Activated CD4-positive, alpha-beta T cell treated with anti-CD3 and anti-CD28 coated beads, Interleukin-2, amount 10 ng/mL, durations not matched to agents 7 days and 5 days (primary cell): ENCODE measurements around the gene CDH9. TPM values are rescaled to one million over a fixed set of nuclear protein-coding genes. Genes with fewer than 3 reads are reported as not detected.

ENCODE experiments used
- CTCF ChIA-PET: fragments of 350-600 bp; sonication (Branson Sonifier 250); formaldehyde crosslinking; loops from one replicate; lab custom pipeline; 2021; ENCODE audit warnings: antibody characterized with exemption; lab: Charles Lee
- POLR2A ChIA-PET: fragments of 350-600 bp; sonication (Branson Sonifier 250); formaldehyde crosslinking; loops from one replicate; lab custom pipeline; 2021; ENCODE audit warnings: antibody characterized with exemption; lab: Charles Lee
- DNase-seq: peaks from one replicate; pipeline ENCODE4 v3.0.0-alpha.2; 2020
- H3K27ac Mint-ChIP-seq: one replicate; pipeline ENCODE4 v1.8.0; 2021; ENCODE audit warnings: mild to moderate bottlenecking, moderate library complexity, mixed read lengths
- H3K27me3 Mint-ChIP-seq: one replicate; pipeline ENCODE4 v1.8.0; 2021; ENCODE audit warnings: mixed read lengths
- H3K36me3 Mint-ChIP-seq: one replicate; pipeline ENCODE4 v1.8.0; 2021; ENCODE audit warnings: low read depth, mixed read lengths
- H3K4me1 Mint-ChIP-seq: one replicate; pipeline ENCODE4 v1.8.0; 2021; ENCODE audit warnings: mixed read lengths
- H3K4me3 Mint-ChIP-seq: one replicate; pipeline ENCODE4 v1.8.0; 2021; ENCODE audit warnings: mild to moderate bottlenecking, moderate library complexity, mixed read lengths
- H3K9me3 Mint-ChIP-seq: one replicate; pipeline ENCODE4 v1.8.0; 2021; ENCODE audit warnings: mixed read lengths
- total RNA-seq, 2 experiments: library from RNA; stranded (reverse); gene quantifications; one replicate each; pipeline ENCODE4 v1.2.3, GENCODE V29; 2021

CDH9 gene
- total RNA-seq, 2 experiments from 2014 or later: not detected

DNA sequence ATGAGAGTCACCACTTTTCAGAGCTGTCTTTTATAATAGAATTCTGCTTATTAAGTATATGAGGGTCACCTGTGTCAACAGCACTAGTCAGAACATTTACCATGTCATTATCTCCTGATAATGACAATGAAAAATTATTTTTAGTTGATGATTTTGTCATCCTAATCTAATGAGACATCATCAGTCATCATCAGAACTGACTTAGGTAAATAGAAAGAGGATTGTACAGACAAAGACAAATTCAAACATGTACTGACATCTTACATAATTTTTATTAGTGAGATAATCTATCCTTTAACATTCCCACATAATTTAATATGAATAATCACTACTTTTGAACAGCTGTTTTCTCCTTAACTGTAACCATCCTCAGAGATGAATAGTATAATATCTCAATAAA lies 22.6 kb downstream of the CDH9 start:
- no peak for DNase-seq
- Mint-ChIP-seq H3K4me1 (no peaks in the 10 kb centered on the region), H3K4me3 (no peak overlapping the region), H3K9me3 (peaks cover 2% of the 10 kb centered on the region), H3K27ac (no peak overlapping the region), H3K27me3 (no peaks in the 10 kb centered on the region), H3K36me3 (no peaks in the 10 kb centered on the region)
- POLR2A ChIA-PET: no interaction called here
- CTCF ChIA-PET: no interaction called here

- no peaks in the 10 kb centered on the region for H3K27me3 Mint-ChIP-seq
- no peak overlapping the region for H3K27ac Mint-ChIP-seq
- POLR2A ChIA-PET: no interaction called here
- DNase-seq: no peak
- no peaks in the 10 kb centered on the region for H3K4me1 Mint-ChIP-seq
- CTCF ChIA-PET: no interaction called here
- H3K4me3 Mint-ChIP-seq: no peak overlapping the region
- H3K36me3 Mint-ChIP-seq: no peaks in the 10 kb centered on the region
- H3K9me3 Mint-ChIP-seq: peaks cover 6% of the 10 kb centered on the region
These were observed 27.1 kb downstream of the CDH9 start for GRCh38 chr5:27011274-27011673.

GRCh38 chr5:27010646-27011045 lies 27.7 kb downstream of the CDH9 start:
- Mint-ChIP-seq H3K9me3 (peaks cover 6% of the 10 kb centered on the region), H3K36me3 (no peaks in the 10 kb centered on the region), H3K4me3 (no peak overlapping the region), H3K4me1 (no peaks in the 10 kb centered on the region), H3K27ac (no peak overlapping the region), H3K27me3 (no peaks in the 10 kb centered on the region)
- POLR2A ChIA-PET: no interaction called here
- CTCF ChIA-PET: no interaction called here
- no peak for DNase-seq

GRCh38 chr5:27009540-27009915 lies 28.9 kb downstream of the CDH9 start:
- H3K36me3 Mint-ChIP-seq: no peaks in the 10 kb centered on the region
- DNase-seq: no peak
- ChIA-PET POLR2A (no interaction called here), CTCF (no interaction called here)
- H3K27me3 Mint-ChIP-seq: no peaks in the 10 kb centered on the region
- H3K27ac Mint-ChIP-seq: no peak overlapping the region
- peaks cover 9% of the 10 kb centered on the region for H3K9me3 Mint-ChIP-seq
- no peaks in the 10 kb centered on the region for H3K4me1 Mint-ChIP-seq
- no peak overlapping the region for H3K4me3 Mint-ChIP-seq

- Mint-ChIP-seq H3K36me3 (no peaks in the 10 kb centered on the region), H3K27me3 (no peaks in the 10 kb centered on the region), H3K4me3 (no peak overlapping the region), H3K4me1 (no peaks in the 10 kb centered on the region), H3K9me3 (peaks cover 9% of the 10 kb centered on the region), H3K27ac (no peak overlapping the region)
- ChIA-PET POLR2A (no interaction called here), CTCF (interaction anchor here (0.7 kb wide), 1 partner anchor 1098 kb away, joined by 3 read pairs; no protein-coding TSS in a partner anchor)
- DNase-seq: no peak
These were observed 29.5 kb downstream of the CDH9 start for GRCh38 chr5:27008604-27009539.

GRCh38 chr5:27007121-27007520 lies 31.3 kb downstream of the CDH9 start:
- Mint-ChIP-seq H3K4me1 (no peaks in the 10 kb centered on the region), H3K36me3 (no peaks in the 10 kb centered on the region), H3K9me3 (peaks cover 9% of the 10 kb centered on the region), H3K4me3 (no peak overlapping the region), H3K27me3 (no peaks in the 10 kb centered on the region), H3K27ac (no peak overlapping the region)
- DNase-seq: no peak
- ChIA-PET POLR2A (no interaction called here), CTCF (no interaction called here)

GRCh38 chr5:26986985-26987384 lies 51.4 kb downstream of the CDH9 start:
- no peaks in the 10 kb centered on the region for H3K36me3 Mint-ChIP-seq
- POLR2A ChIA-PET: no interaction called here
- DNase-seq: no peak
- no peaks in the 10 kb centered on the region for H3K27me3 Mint-ChIP-seq
- H3K9me3 Mint-ChIP-seq: peaks cover 14% of the 10 kb centered on the region
- no peak overlapping the region for H3K27ac Mint-ChIP-seq
- CTCF ChIA-PET: interaction anchor here (0.6 kb wide), 1 partner anchor 1452 kb away, joined by 3 read pairs; no protein-coding TSS in a partner anchor
- H3K4me3 Mint-ChIP-seq: no peak overlapping the region
- H3K4me1 Mint-ChIP-seq: no peaks in the 10 kb centered on the region

DNA sequence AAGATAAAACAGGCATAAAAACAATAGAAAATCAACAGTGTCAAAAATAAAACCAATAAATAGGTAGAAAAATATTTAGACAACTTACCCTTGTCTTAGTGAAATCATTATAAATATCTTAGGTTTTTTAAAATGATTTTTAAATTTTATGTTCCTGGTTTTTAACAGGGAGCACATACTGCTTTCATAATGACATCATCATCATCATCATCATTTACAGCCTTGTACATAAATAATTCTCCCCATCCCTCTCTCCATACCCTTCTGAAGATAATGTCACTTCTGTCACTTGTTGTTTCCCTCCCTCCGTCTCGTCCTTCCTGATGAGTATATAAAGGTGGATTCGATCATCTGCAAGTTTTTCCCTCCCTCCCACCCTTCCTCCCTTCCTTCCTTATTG lies 56.6 kb downstream of the CDH9 start:
- DNase-seq: no peak
- Mint-ChIP-seq H3K9me3 (peaks cover 3% of the 10 kb centered on the region), H3K4me3 (no peak overlapping the region), H3K36me3 (no peaks in the 10 kb centered on the region), H3K27ac (no peak overlapping the region), H3K4me1 (no peaks in the 10 kb centered on the region), H3K27me3 (no peaks in the 10 kb centered on the region)
- CTCF ChIA-PET: no interaction called here
- POLR2A ChIA-PET: no interaction called here

DNA sequence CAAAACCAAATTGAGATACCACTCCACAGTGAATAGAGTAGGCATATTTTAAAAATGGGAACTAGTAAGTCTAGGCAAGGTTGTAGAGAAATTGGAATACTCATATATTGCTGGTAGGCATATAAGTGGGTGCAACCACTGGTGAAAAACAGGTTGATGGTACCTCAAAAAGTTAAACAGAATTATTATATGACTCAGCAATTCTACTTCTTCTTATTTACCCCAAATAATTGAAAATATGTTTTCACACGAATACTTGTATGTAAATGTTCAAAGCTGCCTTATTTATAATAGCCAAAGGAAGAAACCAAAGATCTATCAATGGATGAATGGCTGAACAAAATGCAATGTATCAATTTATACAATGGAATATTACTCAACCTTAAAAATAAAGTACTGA lies 79.1 kb downstream of the CDH9 start:
- ChIA-PET CTCF (no interaction called here), POLR2A (no interaction called here)
- peaks cover 7% of the 10 kb centered on the region for H3K9me3 Mint-ChIP-seq
- no peaks in the 10 kb centered on the region for H3K27me3 Mint-ChIP-seq
- H3K4me3 Mint-ChIP-seq: no peak overlapping the region
- DNase-seq: no peak
- no peaks in the 10 kb centered on the region for H3K4me1 Mint-ChIP-seq
- no peak overlapping the region for H3K27ac Mint-ChIP-seq
- H3K36me3 Mint-ChIP-seq: no peaks in the 10 kb centered on the region

GRCh38 chr5:26955161-26955560 lies 83.2 kb downstream of the CDH9 start:
- CTCF ChIA-PET: no interaction called here
- H3K27me3 Mint-ChIP-seq: no peaks in the 10 kb centered on the region

GRCh38 chr5:26948921-26949320 lies 89.5 kb downstream of the CDH9 start:
- no peaks in the 10 kb centered on the region for H3K36me3 Mint-ChIP-seq
- H3K27me3 Mint-ChIP-seq: no peaks in the 10 kb centered on the region
- ChIA-PET CTCF (no interaction called here), POLR2A (no interaction called here)
- no peak overlapping the region for H3K4me3 Mint-ChIP-seq
- DNase-seq: no peak
- peaks cover 6% of the 10 kb centered on the region for H3K9me3 Mint-ChIP-seq
- H3K27ac Mint-ChIP-seq: no peak overlapping the region
- no peaks in the 10 kb centered on the region for H3K4me1 Mint-ChIP-seq

More at GRCh38 chr5:26955161-26955560, 83.2 kb downstream of the CDH9 start:
- POLR2A ChIA-PET: no interaction called here
- Mint-ChIP-seq H3K9me3 (peaks cover 10% of the 10 kb centered on the region), H3K4me3 (no peak overlapping the region), H3K36me3 (no peaks in the 10 kb centered on the region), H3K4me1 (no peaks in the 10 kb centered on the region), H3K27ac (no peak overlapping the region)
- no peak for DNase-seq

GRCh38 chr5:26945901-26946300 lies 92.5 kb downstream of the CDH9 start:
- POLR2A ChIA-PET: no interaction called here
- Mint-ChIP-seq H3K4me3 (no peak overlapping the region), H3K9me3 (peaks cover 1% of the 10 kb centered on the region), H3K27ac (no peak overlapping the region), H3K36me3 (no peaks in the 10 kb centered on the region), H3K4me1 (no peaks in the 10 kb centered on the region), H3K27me3 (no peaks in the 10 kb centered on the region)
- CTCF ChIA-PET: no interaction called here
- DNase-seq: no peak

- Mint-ChIP-seq H3K9me3 (peaks cover 2% of the 10 kb centered on the region), H3K4me3 (no peak overlapping the region), H3K27ac (no peak overlapping the region), H3K4me1 (no peaks in the 10 kb centered on the region), H3K36me3 (no peaks in the 10 kb centered on the region), H3K27me3 (no peaks in the 10 kb centered on the region)
- ChIA-PET POLR2A (interaction anchor here (0.7 kb wide), 1 partner anchor 13 kb away, joined by 6 read pairs; no protein-coding TSS in a partner anchor), CTCF (no interaction called here)
- no peak for DNase-seq
These were observed 95.9 kb downstream of the CDH9 start for GRCh38 chr5:26942481-26942880.
